ENCODE measurements around the gene TM2D3.
"Not testable (repeated sequence)": the region's sequence is repeated elsewhere in the genome, so short reads cannot be mapped to it uniquely, and the experiment has no call there.

The TM2D3 gene

GRCh38 chr15:101657968-101658784 lies 6.0 kb upstream of the TM2D3 start:
- TF ChIP-seq CTCF (IDR thresholded peaks at IDR 0.05; ENCODE audit: borderline replicate concordance, insufficient read depth, low read depth, low read length): no peak
- H3K4me3 ChIP-seq (ENCODE audit: low read depth, low read length): no peak overlapping the region

GRCh38 chr15:101657171-101657570 lies 5.0 kb upstream of the TM2D3 start:
- no peak for TF ChIP-seq CTCF (IDR thresholded peaks at IDR 0.05; ENCODE audit: borderline replicate concordance, insufficient read depth, low read depth, low read length)
- H3K4me3 ChIP-seq (ENCODE audit: low read depth, low read length): no peak overlapping the region

GRCh38 chr15:101654624-101655337 lies 2.6 kb upstream of the TM2D3 start:
- not testable (repeated sequence) for H3K4me3 ChIP-seq (ENCODE audit: low read depth, low read length)
- TF ChIP-seq CTCF (IDR thresholded peaks at IDR 0.05; ENCODE audit: borderline replicate concordance, insufficient read depth, low read depth, low read length): peak; percentile 32; the same call in 1 of the 2 replicates

- TF ChIP-seq CTCF (IDR thresholded peaks at IDR 0.05; ENCODE audit: borderline replicate concordance, insufficient read depth, low read depth, low read length): no peak
- H3K4me3 ChIP-seq (ENCODE audit: low read depth, low read length): no peak overlapping the region
These were observed 2.0 kb upstream of the TM2D3 start for GRCh38 chr15:101654171-101654570.

GRCh38 chr15:101652786-101653430 lies 727 bp upstream of the TM2D3 start:
- H3K4me3 ChIP-seq (ENCODE audit: low read depth, low read length): peak overlapping the region; percentile 73
- TF ChIP-seq CTCF (IDR thresholded peaks at IDR 0.05; ENCODE audit: borderline replicate concordance, insufficient read depth, low read depth, low read length): no peak

- TF ChIP-seq CTCF (IDR thresholded peaks at IDR 0.05; ENCODE audit: borderline replicate concordance, insufficient read depth, low read depth, low read length): no peak
- H3K4me3 ChIP-seq (ENCODE audit: low read depth, low read length): peak overlapping the region; percentile 73
These were observed 555 bp downstream of the TM2D3 start for GRCh38 chr15:101651554-101652097.
